NAMALWA (cell line): Measurements from ENCODE around the gene ERAL1.
"Not testable (repeated sequence)": the region's sequence is repeated elsewhere in the genome, so short reads cannot be mapped to it uniquely, and the experiment has no call there.

ENCODE experiments used
- DNase-seq: peaks from one replicate; pipeline ENCODE4 v3.0.0-alpha.2; 2015; ENCODE audit warnings: low spot score

Gene ERAL1

DNA sequence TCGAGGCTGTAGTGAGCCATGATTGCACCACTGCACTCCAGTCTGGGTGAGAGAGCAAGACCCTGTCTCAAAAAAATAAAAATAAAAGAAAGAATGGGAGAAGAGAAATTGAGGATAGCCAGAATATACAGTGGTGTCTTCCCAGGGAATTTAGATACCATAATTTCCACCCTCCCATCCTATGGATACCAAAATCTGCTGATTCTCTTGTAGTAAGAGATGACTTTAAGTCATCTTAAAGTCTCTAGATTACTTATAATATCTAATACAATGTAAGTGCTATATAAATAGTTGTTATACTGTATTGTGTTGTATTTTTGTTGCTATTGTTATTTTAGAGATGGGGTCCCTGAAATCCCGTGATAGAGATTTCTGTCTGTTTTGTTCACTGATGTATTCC, 1.5 kb upstream of the ERAL1 start:
- DNase-seq = no peak

DNA sequence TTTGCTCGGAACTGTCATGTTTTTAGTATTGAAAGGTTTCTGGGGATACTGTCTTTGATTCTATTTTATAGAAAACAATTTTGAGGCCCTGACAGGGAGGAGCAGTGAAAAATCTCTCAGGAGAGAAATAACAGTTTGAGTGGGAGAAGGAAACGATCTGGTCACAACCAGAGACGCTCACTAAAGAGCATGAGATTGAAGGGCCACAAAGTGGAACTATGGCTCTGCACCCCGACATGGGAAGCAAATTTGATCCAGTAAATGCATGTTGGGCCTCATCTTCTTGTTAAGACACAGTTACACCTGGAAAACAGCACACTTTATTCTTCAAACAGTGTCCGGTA, 492 bp downstream of the ERAL1 start:
- DNase-seq = no peak

DNA sequence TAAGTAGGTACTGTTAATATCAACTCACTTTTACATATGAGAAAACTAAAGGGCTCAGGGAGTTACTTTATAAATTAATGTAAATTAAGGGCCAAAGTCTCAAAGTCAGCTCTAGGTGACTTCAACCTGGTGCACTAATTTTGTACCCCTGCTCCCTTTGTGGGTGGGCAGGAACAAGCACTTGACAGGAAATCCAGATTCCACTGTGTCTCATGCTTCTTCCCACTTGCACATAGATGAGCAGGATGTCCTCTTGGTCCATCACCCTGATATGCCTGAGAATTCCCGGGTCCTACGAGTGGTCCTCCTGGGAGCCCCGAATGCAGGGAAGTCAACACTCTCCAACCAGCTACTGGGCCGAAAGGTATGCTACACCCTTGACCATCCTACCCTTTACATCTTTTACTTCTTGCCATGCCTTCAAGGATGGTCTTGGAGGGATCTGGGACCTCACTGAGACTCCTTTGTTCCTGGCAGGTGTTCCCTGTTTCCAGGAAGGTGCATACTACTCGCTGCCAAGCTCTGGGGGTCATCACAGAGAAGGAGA, 1.3 kb downstream of the ERAL1 start:
- DNase-seq = no peak

DNA sequence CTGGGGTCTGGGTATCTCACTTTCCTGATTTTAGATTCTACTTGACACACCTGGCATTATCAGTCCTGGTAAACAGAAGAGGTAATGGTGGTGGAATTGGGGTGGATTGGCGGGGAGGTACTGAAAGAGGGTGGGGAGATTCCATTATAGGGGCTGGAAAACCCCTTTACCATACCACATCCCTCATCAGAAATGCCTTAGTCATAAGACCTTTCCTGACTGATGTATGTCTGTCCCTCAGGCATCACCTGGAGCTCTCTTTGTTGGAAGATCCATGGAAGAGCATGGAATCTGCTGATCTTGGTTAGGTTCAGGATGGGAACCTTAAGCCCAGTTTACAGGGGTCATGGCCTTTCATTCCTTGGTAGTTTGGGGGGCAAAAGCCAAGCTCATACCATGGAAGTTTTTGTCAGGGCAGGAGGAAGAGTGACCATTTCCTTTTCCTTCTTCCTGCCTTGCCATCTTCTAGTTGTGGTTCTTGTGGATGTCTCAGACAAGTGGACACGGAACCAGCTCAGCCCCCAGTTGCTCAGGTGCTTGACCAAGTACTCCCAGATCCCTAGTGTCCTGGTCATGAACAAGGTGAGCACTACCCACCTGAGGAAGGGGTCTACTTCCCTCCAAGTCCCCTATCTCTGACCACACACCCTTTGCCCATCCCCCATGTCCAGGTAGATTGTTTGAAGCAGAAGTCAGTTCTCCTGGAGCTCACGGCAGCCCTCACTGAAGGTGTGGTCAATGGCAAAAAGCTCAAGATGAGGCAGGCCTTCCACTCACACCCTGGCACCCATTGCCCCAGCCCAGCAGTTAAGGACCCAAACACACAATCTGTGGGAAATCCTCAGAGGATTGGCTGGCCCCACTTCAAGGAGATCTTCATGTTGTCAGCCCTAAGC, 3.3 kb downstream of the ERAL1 start:
- DNase-seq = no peak

DNA sequence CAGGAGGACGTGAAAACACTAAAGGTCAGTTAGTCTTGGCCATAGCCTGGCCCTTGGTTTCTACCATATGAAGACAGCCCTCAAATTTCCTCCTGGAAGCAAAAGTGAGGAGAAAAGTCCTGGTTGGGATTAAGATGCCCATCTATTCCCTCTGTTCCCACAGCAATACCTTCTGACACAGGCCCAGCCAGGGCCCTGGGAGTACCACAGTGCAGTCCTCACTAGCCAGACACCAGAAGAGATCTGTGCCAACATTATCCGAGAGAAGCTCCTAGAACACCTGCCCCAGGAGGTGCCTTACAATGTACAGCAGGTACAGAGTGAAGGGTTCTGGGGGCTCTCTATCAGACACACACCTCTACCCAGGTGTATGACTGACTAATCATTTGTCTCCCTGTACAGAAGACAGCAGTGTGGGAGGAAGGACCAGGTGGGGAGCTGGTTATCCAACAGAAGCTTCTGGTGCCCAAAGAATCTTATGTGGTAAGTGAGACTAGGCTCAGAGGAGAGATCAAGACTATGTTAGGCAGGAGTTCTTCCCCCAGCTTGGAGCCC, 4.1 kb downstream of the ERAL1 start:
- no peak for DNase-seq

DNA sequence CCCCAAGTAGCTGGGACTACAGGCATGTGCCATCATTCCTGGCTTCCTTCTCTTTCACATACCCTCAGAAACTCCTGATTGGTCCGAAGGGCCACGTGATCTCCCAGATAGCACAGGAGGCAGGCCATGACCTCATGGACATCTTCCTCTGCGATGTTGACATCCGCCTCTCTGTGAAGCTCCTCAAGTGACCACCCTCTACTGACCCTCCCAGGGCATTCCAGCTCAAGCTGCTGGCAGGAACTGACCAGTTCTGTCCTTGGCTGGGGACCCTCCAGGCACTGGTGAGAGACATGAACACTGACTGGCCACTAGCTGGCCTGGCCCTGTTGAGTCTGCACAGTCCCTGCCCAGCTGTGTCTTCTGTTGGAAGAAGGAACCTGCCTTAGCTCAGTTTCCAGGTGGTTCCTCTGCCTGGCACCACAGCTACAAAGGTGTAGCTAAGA, 5.6 kb downstream of the ERAL1 start:
- DNase-seq = no peak

DNA sequence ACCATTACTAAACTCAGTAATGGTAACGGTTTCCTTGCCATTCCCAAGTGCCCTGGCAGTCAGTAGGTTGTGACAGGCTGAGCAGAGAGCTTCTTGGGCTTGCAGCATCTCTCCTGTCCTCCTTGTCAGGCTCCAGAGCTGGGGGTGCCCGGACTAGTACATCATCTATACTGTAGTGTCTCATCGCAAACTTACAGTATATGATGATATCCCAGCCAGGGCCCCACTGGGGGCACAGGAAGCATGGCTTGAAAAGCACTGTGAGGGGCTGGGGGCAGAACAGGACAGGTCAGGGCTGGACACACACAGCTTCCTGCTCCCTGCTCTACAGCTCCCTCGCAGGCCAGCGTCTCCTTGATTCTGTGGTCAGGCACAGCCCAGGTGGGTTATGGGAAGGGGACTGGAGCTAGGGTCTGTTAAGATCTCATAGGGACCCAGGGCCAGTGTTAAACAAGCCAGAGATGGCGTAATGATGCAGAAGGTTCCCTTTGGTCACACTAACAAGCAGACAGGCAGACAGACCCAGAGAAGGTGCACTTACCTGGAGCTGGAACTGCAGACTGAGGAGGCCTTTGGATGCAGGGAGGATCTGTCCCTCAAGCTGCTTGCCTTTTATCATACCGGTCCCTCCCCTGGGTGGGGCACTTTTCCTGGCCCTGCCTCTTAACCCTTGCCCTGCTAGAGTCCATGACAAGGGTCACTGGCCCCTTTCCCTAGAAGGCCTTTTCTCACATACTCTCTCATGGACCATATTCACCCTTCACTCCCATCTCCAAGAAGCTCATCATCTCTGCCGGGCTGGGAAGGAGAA, 6.8 kb downstream of the ERAL1 start:
- no peak for DNase-seq

DNA sequence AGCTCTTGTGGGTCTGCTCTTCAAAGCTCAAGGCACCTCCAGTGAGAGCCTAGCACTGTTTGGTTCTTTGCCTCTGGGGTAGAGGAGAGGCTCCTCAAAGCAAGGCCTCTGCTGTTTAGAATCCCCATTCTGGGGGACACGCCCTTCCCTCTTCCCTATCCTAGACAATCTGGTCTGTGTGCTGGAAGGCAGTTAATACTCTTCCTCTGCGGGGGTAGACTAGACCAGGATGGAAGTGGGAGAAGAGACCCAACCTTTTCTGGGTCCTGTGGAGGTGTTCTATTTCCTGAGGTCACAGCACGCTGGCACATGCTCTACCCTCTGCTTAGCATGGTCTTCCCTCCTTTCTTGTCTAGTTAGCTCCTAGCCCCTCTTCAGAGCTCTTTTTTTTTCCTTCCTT, 7.7 kb downstream of the ERAL1 start:
- no peak for DNase-seq

DNA sequence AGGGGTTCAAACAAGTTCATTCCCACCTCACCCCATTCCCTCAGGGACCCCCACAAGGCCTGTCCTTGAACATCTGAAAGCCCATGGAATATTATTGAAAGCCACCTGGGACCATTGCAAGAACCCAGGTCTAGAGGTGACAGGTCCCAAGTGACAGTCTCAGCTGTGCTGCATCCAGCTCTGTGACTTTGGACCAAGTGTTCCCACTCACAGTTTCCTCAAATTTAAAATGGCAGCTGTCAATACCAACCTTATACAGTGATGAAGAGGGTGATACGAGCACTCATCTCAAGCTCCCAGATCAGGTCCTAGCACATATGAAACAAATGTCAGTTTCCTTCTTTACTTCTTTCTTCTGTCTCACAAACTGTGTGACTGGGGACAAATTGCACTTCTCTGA, 9.1 kb downstream of the ERAL1 start:
- no peak for DNase-seq

DNA sequence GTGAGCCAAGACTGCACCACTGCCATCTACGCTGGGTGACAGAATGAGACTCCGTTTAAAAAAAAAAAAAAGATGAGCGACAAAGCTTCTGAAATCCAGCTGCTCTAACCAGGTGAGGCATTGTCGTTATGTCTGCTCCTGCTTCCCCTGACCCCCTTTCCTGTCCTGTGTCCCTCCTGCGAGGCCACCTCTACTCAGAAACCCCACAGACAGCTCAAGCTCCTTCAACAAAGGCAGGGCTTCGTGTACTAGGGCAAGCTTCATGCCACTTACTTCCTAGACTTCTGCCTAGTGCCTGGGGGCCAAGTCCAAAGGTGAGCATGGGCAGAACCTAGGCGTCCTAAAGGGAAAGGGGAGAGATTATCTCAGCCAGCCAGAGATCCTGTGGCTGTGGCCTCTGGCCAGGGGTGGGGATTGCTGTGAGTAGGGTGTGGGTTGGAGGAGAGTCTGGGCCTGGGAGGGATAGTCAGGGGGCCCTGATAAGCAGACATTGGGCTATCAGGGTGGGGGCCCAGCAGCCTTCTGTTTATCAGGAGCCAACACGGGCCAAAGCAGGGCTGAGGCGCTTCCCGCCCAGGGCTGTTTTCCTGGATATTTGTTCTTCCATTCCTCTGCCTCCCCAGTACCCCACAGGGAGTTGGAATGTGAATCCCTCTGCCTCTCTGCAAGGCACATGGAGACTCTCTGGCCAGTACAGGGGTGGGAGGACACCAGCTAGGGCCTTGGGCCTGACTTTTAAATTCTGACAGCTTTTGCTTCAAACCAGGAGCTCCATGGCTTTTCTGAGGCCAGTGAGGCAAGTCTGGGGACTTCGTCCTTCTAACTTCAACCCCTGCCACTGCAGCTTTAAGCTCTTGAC, 10.4 kb downstream of the ERAL1 start:
- DNase-seq = no peak

DNA sequence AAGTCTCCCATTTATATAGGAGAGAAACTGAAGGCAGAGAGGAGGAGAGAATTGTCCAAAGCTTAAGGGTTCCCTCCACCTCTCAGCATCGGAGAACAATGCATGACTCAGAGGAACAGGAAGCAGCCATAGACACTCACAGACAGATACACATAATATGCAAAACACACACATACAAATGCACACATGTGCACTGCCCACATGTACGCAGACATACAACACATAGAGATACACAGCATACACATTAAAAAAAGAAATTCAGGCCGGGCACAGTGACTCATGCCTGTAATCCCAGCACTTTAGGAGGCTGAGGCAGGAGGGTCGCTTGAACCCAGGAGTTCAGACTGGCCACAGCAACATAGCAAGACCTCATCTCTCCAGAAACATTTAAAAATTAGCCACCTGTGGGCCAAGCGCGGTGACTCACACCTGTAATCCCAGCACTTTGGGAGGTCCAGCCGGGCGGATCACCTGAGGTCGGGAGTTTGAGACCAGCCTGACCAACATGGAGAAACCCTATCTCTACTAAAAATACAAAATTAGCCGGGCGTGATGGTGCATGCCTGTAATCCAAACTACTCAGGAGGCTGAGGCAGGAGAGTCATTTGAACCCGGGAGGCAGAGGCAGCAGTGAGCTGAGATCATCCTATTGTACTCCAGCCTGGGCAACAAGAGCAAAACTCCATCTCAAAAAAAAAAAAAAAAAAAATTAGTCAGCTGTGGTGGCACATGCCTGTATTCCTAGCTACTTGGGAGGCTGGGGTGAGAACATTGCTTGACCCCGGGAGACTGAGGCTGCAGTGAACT, 11.3 kb downstream of the ERAL1 start:
- DNase-seq = no peak

DNA sequence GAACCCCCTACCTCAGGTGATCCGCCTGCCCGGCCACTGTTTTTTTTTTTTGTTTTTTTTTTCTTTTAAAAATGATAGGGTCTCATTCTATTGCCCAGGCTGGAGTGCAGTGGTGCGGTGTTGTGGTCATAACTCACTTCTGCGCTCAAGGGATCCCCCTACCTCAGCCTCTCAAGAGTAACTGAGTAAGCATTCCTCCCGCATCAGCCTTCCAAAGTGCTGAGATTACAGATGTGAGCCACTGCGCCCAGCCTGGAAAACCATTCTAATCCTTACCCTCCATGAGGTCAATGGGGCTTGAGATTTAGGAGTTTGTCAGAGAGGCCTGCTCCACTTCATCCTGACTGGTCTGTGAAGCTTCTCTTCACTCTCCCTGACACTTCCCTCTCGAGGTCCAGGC, 12.5 kb downstream of the ERAL1 start:
- DNase-seq = no peak

DNA sequence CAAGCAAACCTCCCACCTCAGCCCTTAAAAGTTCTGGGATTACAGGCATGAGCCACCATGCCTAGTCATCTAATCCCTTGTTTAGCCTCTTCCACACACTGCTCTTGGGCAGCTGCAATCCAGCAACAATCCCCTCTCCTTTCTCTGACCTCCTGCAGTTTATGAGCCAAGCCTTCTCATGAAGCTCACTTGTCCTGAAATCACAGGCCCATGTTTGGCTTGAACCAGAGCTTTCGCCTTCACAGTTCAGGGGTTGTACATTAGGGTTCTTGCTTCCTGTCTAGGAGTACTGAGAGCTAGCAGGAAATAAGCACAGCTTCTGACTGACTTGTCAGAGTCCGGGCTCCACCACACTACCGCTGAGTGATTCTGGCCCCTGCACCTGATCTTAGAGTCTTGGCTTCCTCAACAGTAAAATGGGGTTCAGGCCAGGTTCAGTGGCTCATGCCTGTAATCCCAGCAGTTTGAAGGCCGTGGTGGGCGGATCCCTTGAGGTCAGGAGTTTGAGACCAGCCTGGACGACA, 16.3 kb downstream of the ERAL1 start:
- peak; percentile 38 for DNase-seq

DNA sequence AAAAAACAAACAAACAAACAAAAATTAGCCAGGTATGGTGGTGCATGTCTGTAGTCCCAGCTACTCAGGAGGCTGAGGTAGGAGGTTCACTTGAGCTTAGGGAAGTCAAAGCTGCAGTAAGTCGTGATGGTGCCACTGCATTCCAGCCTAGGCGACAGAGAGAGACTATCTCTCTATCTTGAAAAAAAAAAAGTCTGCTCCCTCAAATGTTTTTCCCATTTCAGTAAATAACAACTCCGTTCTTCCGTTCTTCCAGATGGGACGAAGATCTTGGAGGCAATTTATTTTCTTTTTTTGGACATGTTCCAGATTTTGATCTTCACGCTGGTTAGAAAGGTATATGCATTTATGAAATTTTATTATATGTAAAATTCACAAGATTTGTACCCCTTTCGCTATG, 19.0 kb downstream of the ERAL1 start:
- DNase-seq = no peak

DNA sequence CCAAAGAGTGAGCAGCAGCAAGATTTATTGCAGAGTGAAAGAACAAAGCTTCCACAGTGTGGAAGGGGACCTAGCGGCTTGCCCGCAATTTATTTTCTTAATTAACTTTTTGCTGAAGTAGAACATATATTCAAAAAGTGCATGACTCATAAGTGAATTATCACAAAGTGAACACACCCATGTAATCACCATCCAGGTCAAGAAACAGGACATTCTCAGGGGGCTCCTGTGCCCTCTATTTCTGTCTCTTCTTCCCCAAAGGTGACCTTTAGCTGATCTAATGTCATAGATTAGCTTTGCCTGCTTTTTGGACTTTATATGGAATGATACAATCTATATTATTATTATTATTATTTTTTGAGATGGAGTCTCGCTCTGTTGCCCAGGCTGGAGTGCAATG, 19.9 kb downstream of the ERAL1 start:
- no peak for DNase-seq

DNA sequence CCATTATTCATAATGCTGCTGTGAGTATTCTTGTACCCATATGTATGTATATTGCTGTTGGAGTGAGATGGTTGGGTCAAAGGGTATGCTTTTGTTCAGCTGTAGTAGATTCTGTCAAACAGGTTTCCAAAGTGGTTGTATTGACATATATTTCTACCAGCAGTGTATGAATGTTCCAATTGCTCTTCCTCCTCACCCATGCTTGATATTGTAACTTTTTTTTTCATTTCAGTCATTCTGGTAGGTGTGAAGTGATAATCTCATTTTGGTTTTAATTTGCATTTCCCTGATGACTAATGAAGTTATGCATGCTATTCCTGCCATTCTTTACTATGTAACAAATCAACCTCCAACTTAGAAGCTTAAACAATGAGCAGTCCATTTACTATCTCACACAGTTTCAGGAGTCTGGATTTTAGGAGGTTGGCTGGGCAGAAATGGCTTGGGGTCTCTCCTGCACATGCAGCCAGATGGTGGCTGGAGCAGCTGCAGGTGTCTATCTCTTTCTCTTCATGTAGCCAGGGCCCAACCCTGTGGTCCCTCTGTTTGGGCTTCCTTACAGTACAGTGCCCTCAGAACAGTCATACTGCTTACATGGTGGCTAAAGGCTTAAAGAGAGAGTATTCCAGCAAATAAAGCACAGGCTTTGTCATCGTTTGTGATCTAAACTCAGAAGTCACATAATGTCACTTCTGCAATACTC, 21.2 kb downstream of the ERAL1 start:
- no peak for DNase-seq

DNA sequence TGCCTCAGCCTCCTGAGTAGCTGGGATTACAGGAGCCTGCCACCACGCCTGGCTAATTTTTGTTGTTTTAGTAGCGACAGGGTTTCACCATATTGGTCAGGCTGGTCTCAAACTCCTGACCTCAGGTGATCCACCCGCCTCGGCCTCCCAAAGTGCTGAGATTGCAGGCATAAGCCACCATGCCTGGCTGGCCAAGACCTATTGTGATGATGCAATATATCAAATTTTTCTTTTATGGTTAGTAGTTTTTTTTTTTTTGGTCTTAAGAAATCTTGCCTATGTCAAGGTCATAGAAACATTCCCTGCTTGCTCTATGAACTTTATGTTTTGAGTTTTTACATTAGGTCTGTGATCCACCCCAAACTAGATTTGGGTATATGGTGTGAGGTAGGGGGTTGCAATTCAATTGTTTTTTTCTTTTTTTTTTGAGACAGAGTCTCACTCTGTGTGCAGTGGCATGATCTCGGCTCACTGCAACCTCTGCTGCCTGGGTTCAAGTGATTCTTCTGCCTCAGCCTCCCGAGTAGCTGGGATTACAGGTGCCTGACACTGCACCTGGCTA, 22.4 kb downstream of the ERAL1 start:
- DNase-seq = not testable (repeated sequence)

DNA sequence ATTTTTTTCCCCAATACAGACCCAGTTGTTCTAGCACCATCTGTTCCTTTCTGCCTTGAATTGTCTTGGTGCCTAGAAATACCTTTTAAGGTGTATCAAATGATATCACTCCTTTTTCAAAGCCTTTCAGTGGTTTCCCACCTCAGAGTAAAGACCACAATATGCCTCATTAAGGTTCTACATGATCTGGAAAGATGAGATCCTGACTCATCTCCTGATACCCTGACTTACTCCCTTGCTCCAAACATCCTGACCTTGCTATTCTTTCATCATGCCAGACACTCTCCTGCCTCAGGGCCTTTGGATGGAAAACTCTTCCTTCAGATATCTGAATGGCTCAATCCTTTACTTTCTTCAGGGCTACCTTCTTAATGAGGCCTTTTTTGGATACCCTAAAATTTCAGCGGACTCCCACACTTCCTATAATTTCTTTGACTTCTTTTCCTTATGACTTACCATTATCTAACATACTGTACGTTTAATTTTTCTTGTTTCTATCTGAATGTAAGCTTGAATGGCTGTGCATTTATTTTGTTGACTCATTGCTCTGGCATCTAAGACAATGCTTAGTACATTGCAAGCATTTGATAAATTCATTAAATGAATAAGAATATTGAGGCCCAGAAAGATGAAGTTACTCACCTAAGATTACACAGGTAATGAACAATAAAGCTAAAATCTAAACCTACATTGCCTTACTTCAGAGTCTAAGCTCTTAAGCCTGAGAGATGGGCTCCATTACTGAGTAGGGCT, 23.5 kb downstream of the ERAL1 start:
- DNase-seq = no peak

DNA sequence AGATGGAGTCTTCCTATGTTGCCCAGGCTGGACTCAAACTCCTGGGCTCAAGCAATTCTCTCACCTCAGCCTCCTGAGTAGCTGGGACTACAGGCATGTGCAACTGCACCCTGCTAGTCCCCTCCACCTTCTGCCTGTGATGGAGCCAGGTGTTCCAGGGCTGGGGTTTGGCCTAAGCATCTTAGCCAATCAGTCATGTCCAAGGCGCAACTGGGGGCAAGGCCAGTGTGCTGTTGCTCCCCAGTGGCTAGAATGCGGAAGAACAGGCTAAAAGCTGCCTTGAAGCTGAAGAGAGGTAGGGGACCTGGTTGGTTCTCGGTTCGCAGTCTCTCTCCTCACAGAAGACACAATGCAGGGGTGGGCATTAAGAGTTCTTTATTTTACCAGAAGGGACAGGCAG, 24.2 kb downstream of the ERAL1 start:
- DNase-seq = peak; percentile 68
